Neural progenitor cell (in vitro differentiated cells): ENCODE results near the gene MGAT3. TPM values are rescaled to one million over a fixed set of nuclear protein-coding genes. Genes with fewer than 3 reads are reported as not detected.

Experiments used
- DNase-seq: peaks from one replicate; pipeline ENCODE4 v3.0.0-alpha.2; 2016; ENCODE audit warnings: low spot score
- H2AFZ ChIP-seq: fragments of 200-600 bp; sonication (generic); replicated peaks from 2 replicates; pipeline ENCODE4 v1.6.1; 2016; ENCODE audit warnings: antibody characterized with exemption
- H3F3A ChIP-seq: fragments of 200-600 bp; sonication (generic); 2 replicates; pipeline ENCODE4 v1.6.1; 2016; ENCODE audit warnings: antibody characterized with exemption, low read depth
- H3K27ac ChIP-seq: fragments of 200-600 bp; sonication (generic); 2 replicates; pipeline ENCODE4 v1.5.1; 2016; ENCODE audit warnings: mild to moderate bottlenecking
- H3K27me3 ChIP-seq: fragments of 200-600 bp; sonication (generic); 2 replicates; pipeline ENCODE4 v1.6.1; 2016; ENCODE audit warnings: mild to moderate bottlenecking, moderate library complexity
- H3K36me3 ChIP-seq: fragments of 200-600 bp; sonication (generic); 2 replicates; pipeline ENCODE4 v1.5.1; 2016
- H3K4me1 ChIP-seq: fragments of 200-600 bp; sonication (generic); 2 replicates; pipeline ENCODE4 v1.6.1; 2016; ENCODE audit warnings: mixed run types
- H3K4me2 ChIP-seq: fragments of 200-600 bp; sonication (generic); 2 replicates; pipeline ENCODE4 v1.6.1; 2016
- H3K4me3 ChIP-seq: fragments of 200-600 bp; sonication (generic); 2 replicates; pipeline ENCODE4 v1.5.1; 2016
- H3K79me2 ChIP-seq: fragments of 200-600 bp; sonication (generic); 2 replicates; pipeline ENCODE4 v1.6.1; 2016; ENCODE audit warnings: low read depth
- H3K9ac ChIP-seq: fragments of 200-600 bp; sonication (generic); 2 replicates; pipeline ENCODE4 v1.6.1; 2016
- H3K9me3 ChIP-seq: fragments of 200-600 bp; sonication (generic); 2 replicates; pipeline ENCODE4 v1.5.1; 2016; ENCODE audit warnings: low read depth
- H4K20me1 ChIP-seq: fragments of 200-600 bp; sonication (generic); 2 replicates; pipeline ENCODE4 v1.6.1; 2016; ENCODE audit warnings: low read depth
- H3K27ac Mint-ChIP-seq: 3 replicates; pipeline ENCODE4 v1.8.0; 2021; ENCODE audit warnings: mixed read lengths
- H3K27me3 Mint-ChIP-seq: 2 replicates; pipeline ENCODE4 v1.8.0; 2022; ENCODE audit warnings: low read depth, mild to moderate bottlenecking, inconsistent platforms, moderate library complexity, mixed read lengths; ENCODE audit not compliant: insufficient read depth
- H3K36me3 Mint-ChIP-seq: 3 replicates; pipeline ENCODE4 v1.8.0; 2021; ENCODE audit warnings: mixed read lengths
- H3K4me1 Mint-ChIP-seq: 3 replicates; pipeline ENCODE4 v1.8.0; 2021; ENCODE audit warnings: mixed read lengths
- H3K4me3 Mint-ChIP-seq: 3 replicates; pipeline ENCODE4 v1.8.0; 2021; ENCODE audit warnings: mild to moderate bottlenecking, moderate library complexity, mixed read lengths
- H3K9me3 Mint-ChIP-seq: 3 replicates; pipeline ENCODE4 v1.8.0; 2020; ENCODE audit warnings: mixed read lengths
- CTCF ChIP-seq: fragments of 200-600 bp; sonication (generic); IDR thresholded peaks from 2 replicates; pipeline ENCODE4 v1.5.1; 2017; ENCODE audit warnings: antibody characterized with exemption, mild to moderate bottlenecking
- EZH2 ChIP-seq: fragments of 200-600 bp; sonication (generic); IDR thresholded peaks from 2 replicates; pipeline ENCODE4 v1.6.1; 2017; ENCODE audit warnings: antibody characterized with exemption, mild to moderate bottlenecking, moderate library complexity
- EZH2phosphoT487 ChIP-seq: fragments of 200-600 bp; sonication (generic); IDR thresholded peaks from 2 replicates; pipeline ENCODE4 v1.6.1; 2017; ENCODE audit warnings: antibody characterized with exemption
- total RNA-seq: library from RNA; depleted of rRNA; stranded (reverse); fragments of >200 nt; gene quantifications from 2 replicates; pipeline ENCODE4 v1.2.3, GENCODE V29; 2015; ENCODE audit warnings: low replicate concordance

The MGAT3 gene
- total RNA-seq, 1 donor from 2014 or later = 7.5 TPM

DNA sequence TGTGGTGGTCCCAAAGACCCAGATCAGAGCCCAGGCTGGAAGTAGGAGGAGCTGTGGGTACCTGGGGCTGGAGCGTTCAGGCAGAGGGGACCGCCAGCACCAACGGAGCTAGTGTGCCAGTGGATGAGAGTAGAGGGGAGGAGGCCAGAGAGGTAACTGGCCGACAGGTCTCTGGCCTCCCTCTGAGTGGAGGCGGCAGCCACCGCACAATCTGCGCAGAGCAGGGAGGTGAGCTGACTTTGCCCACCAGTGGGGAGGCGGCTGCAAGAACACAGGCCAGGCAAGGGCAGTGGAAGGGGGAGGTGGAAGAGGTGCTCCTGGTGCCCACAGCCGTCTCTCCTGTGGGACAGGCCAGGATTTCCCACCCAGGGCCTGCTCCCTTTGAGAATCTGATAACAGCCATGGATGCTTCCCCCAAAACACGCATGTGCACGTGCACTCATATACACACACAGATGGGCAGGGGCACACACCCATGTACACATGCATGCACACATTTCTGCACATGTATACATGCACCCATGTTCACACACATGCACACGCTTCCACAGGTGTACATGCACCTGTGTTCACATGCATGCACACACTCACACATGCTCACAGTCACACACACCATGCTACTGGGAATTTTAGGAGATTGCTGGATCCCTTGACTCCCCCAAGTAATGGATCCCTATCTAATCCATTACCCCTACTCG is 6.4 kb upstream of the MGAT3 start:
- Histone ChIP-seq H3K36me3 (no peaks in the 10 kb centered on the region), H2AFZ (no peak overlapping the region), H3K4me3 (no peak overlapping the region), H3K27me3 (no peaks in the 10 kb centered on the region), H3K9me3 (no peaks in the 10 kb centered on the region), H3K27ac (no peak overlapping the region), H3K4me2 (no peak overlapping the region), H3K4me1 (peaks cover 31% of the 10 kb centered on the region), H4K20me1 (no peaks in the 10 kb centered on the region), H3F3A (peaks cover 29% of the 10 kb centered on the region), H3K79me2 (no peaks in the 10 kb centered on the region), H3K9ac (no peak overlapping the region)
- no peak overlapping the region for H3K27ac Mint-ChIP-seq
- peaks cover 15% of the 10 kb centered on the region for H3K27me3 Mint-ChIP-seq
- no peak for TF ChIP-seq CTCF
- TF ChIP-seq EZH2 = no peak
- no peak for TF ChIP-seq EZH2phosphoT487
- no peaks in the 10 kb centered on the region for H3K9me3 Mint-ChIP-seq
- no peak for DNase-seq
- peaks cover 33% of the 10 kb centered on the region for H3K4me1 Mint-ChIP-seq
- H3K36me3 Mint-ChIP-seq = no peaks in the 10 kb centered on the region
- no peak overlapping the region for H3K4me3 Mint-ChIP-seq

- Histone ChIP-seq H3K9ac (no peak overlapping the region), H3K4me1 (peaks cover 25% of the 10 kb centered on the region), H3K27ac (no peak overlapping the region), H3K36me3 (no peaks in the 10 kb centered on the region), H3K4me2 (no peak overlapping the region), H2AFZ (no peak overlapping the region), H3K4me3 (no peak overlapping the region), H3F3A (peaks cover 42% of the 10 kb centered on the region), H3K27me3 (peaks cover 13% of the 10 kb centered on the region), H4K20me1 (no peaks in the 10 kb centered on the region), H3K79me2 (no peaks in the 10 kb centered on the region), H3K9me3 (no peaks in the 10 kb centered on the region)
- Mint-ChIP-seq H3K27ac (no peak overlapping the region), H3K27me3 (peaks cover 22% of the 10 kb centered on the region), H3K36me3 (peaks cover 3% of the 10 kb centered on the region), H3K9me3 (peaks cover 4% of the 10 kb centered on the region), H3K4me3 (peak overlapping the region; percentile 22), H3K4me1 (peaks cover 38% of the 10 kb centered on the region)
- DNase-seq = no peak
- TF ChIP-seq EZH2 (no peak), EZH2phosphoT487 (no peak), CTCF (no peak)
Observed at GRCh38 chr22:39452740-39453040, 4.1 kb upstream of the MGAT3 start.

DNA sequence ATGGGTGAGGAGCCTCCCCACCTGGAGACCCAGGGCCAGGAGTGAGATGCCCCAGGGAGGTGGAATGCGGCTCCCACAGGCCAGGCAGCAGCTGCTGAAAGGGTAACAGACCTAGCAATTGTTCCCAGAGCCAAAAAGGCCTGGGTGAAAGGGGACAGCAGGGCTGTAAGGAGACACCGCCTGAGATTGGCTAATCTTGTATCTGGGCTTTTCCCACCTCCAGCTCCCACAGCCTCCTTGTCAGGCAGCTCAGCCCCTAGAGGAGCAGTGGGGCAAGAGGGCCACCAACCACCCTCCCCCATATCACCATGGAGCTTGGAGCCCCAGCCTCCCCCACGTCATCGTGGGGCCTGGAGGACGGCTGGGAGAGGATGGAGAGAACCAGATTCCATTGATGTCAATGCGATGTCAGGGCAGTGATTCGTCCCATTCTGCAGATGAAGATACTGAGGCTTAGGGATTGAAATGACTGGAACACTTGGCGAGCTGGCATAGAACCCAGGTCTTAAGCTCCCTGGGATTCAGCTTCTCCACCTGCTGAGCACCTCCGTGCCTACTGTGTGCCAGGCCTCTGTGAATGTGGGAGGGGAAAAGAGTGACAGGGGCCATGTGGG is 2.9 kb upstream of the MGAT3 start:
- Histone ChIP-seq H3K27me3 (peaks cover 24% of the 10 kb centered on the region), H3K9me3 (no peaks in the 10 kb centered on the region), H3K79me2 (peaks cover 11% of the 10 kb centered on the region), H3K4me3 (no peak overlapping the region), H3K9ac (no peak overlapping the region), H3K4me2 (peak overlapping the region; percentile 38), H2AFZ (no peak overlapping the region), H3K4me1 (peaks cover 30% of the 10 kb centered on the region), H3K36me3 (no peaks in the 10 kb centered on the region), H3K27ac (peak overlapping the region; percentile 13), H4K20me1 (peaks cover under 1% of the 10 kb centered on the region), H3F3A (peaks cover 42% of the 10 kb centered on the region)
- peaks cover 43% of the 10 kb centered on the region for H3K4me1 Mint-ChIP-seq
- DNase-seq = peak; percentile 75
- peak overlapping the region; percentile 35 for H3K4me3 Mint-ChIP-seq
- peak overlapping the region; percentile 66 for H3K27ac Mint-ChIP-seq
- peaks cover 4% of the 10 kb centered on the region for H3K9me3 Mint-ChIP-seq
- H3K27me3 Mint-ChIP-seq = peaks cover 26% of the 10 kb centered on the region
- TF ChIP-seq CTCF (peak; percentile 6), EZH2phosphoT487 (no peak), EZH2 (no peak)
- H3K36me3 Mint-ChIP-seq = peaks cover 3% of the 10 kb centered on the region
